Endothelial cell of umbilical vein (primary cell): Measurements from ENCODE around the gene CELA2B. TPM values are rescaled to one million over a fixed set of nuclear protein-coding genes. Genes with fewer than 3 reads are reported as not detected.
"Not testable (repeated sequence)": the region's sequence is repeated elsewhere in the genome, so short reads cannot be mapped to it uniquely, and the experiment has no call there.

Experiments used
- BruUV-seq: library from RNA; stranded (reverse); fragments of 400-500 nt; replicated peaks from 2 replicates; lab custom pipeline; 2021; lab: Mats Ljungman, UMichigan
- CTCF ChIA-PET: fragments of 300-600, 350-600 bp; sonication (Branson Sonifier 250); formaldehyde crosslinking; loops from one replicate; lab custom pipeline; 2021; ENCODE audit warnings: antibody characterized with exemption, inconsistent platforms; lab: Charles Lee
- POLR2A ChIA-PET: fragments of 300-600, 350-600 bp; sonication (Branson Sonifier 250); formaldehyde crosslinking; loops from one replicate; lab custom pipeline; 2021; ENCODE audit warnings: antibody characterized with exemption, inconsistent platforms; lab: Charles Lee
- DNase-seq: peaks from one replicate; pipeline ENCODE4 v3.0.0-alpha.2; 2011; ENCODE audit warnings: low read depth, low spot score
- FAIRE-seq: peaks from 2 replicates; lab custom pipeline; 2011; peaks lifted over from hg19 to GRCh38; lab: Jason Lieb, UNC
- H2AFZ ChIP-seq: 2 replicates; pipeline ENCODE4 v1.6.0; 2012; ENCODE audit warnings: low read depth, low read length, control low read depth, inconsistent platforms
- H3K27ac ChIP-seq: 2 replicates; pipeline ENCODE4 v1.5.1; 2011; ENCODE audit warnings: low read depth, mild to moderate bottlenecking, control low read depth, low read length, moderate library complexity; ENCODE audit not compliant: insufficient read depth
- H3K27me3 ChIP-seq, 2 experiments: 2 replicates each; pipeline versions ENCODE4 v1.6.0 to v1.6.1; 2011; ENCODE audit warnings: low read length in 2 of 2, mixed read lengths in 1 of 2; ENCODE audit not compliant: control insufficient read depth in 2 of 2, insufficient read depth in 2 of 2
- H3K36me3 ChIP-seq, 2 experiments: 2 replicates in 1 of 2; 3 replicates in 1 of 2; pipeline ENCODE4 v1.5.1; 2011; ENCODE audit warnings: low read length in 2 of 2, mild to moderate bottlenecking in 1 of 2, moderate library complexity in 1 of 2; ENCODE audit not compliant: control insufficient read depth in 2 of 2, insufficient read depth in 2 of 2; ENCODE audit errors: extremely low read depth in 1 of 2
- H3K4me1 ChIP-seq: 3 replicates; pipeline ENCODE4 v1.5.1; 2011; ENCODE audit warnings: mild to moderate bottlenecking, low read length; ENCODE audit not compliant: control insufficient read depth, insufficient read depth; ENCODE audit errors: extremely low read depth
- H3K4me2 ChIP-seq: 2 replicates; pipeline ENCODE4 v1.6.1; 2011; ENCODE audit warnings: low read length, control low read depth, mixed read lengths; ENCODE audit not compliant: insufficient read depth
- H3K4me3 ChIP-seq, 3 experiments: fragments of 200-600 bp in 1 of 3; sonication (generic), shearing (Covaris generic) in 1 of 3; replicated peaks in 1 of 3; 2 replicates each; pipeline ENCODE4 v1.5.1; 2011 to 2016; ENCODE audit warnings: control low read depth in 3 of 3, low read length in 3 of 3, mild to moderate bottlenecking in 2 of 3, inconsistent platforms in 1 of 3, low read depth in 1 of 3, moderate library complexity in 1 of 3; ENCODE audit not compliant: insufficient read depth in 1 of 3
- H3K79me2 ChIP-seq: 2 replicates; pipeline ENCODE4 v1.6.0; 2012; ENCODE audit warnings: low read length, inconsistent platforms; ENCODE audit not compliant: control insufficient read depth, insufficient read depth
- H3K9ac ChIP-seq: replicated peaks from 2 replicates; pipeline ENCODE3; 2011; ENCODE audit warnings: low read length, control low read depth; ENCODE audit not compliant: insufficient read depth; ENCODE audit errors: extremely low read depth
- H3K9me1 ChIP-seq: replicated peaks from 3 replicates; pipeline ENCODE4 v1.6.0; 2011; ENCODE audit warnings: mild to moderate bottlenecking, low read length; ENCODE audit not compliant: control insufficient read depth, insufficient read depth; ENCODE audit errors: extremely low read depth
- H3K9me3 ChIP-seq: replicated peaks from 2 replicates; pipeline ENCODE4 v1.5.1; 2012; ENCODE audit warnings: low read length, inconsistent platforms; ENCODE audit not compliant: control insufficient read depth, insufficient read depth
- H4K20me1 ChIP-seq: replicated peaks from 2 replicates; pipeline ENCODE3; 2011; ENCODE audit warnings: mild to moderate bottlenecking, low read length; ENCODE audit not compliant: control insufficient read depth, insufficient read depth; ENCODE audit errors: extremely low read depth
- FOS ChIP-seq: IDR thresholded peaks from 2 replicates; pipeline ENCODE4 v1.6.1; 2011; ENCODE audit warnings: mild to moderate bottlenecking, low read length, moderate library complexity, borderline replicate concordance; ENCODE audit not compliant: insufficient read depth
- GATA2 ChIP-seq: IDR thresholded peaks from 2 replicates; pipeline ENCODE4 v1.7.0; 2011; ENCODE audit warnings: low read depth, mild to moderate bottlenecking, moderate library complexity, mixed read lengths, low read length; ENCODE audit not compliant: insufficient read length, insufficient read depth
- POLR2A ChIP-seq: IDR thresholded peaks from 2 replicates; pipeline ENCODE4 v1.6.1; 2012; ENCODE audit warnings: low read depth, mild to moderate bottlenecking, control low read depth, low read length
- dilution Hi-C: fragments of 300-500 bp; cut with MboI; formaldehyde crosslinking; loops from one replicate; pipeline ENCODE4 v1.15.0; 2019; ENCODE audit warnings: low sequenced_read_pairs; ENCODE audit not compliant: extremely low pct_ligation_motif_present
- intact Hi-C: fragments of 100-400 bp; cut with micrococcal nuclease; formaldehyde crosslinking; loops from one replicate; pipeline ENCODE4 v1.10.0; 2022
- polyA plus RNA-seq, 4 experiments: library from polyadenylated mRNA; depleted of rRNA in 3 of 4; stranded (reverse) in 3 of 4; unstranded in 1 of 4; fragments of >200 nt; gene quantifications; 2 replicates each; pipeline versions ENCODE4 v1.2.1 to v1.2.3, GENCODE V29; 2011 to 2012; ENCODE audit warnings: missing spikeins in 1 of 4
- total RNA-seq: library from RNA; stranded (reverse); gene quantifications from 2 replicates; pipeline ENCODE4 v1.2.3, GENCODE V29; 2021

Gene CELA2B
- total and polyA plus RNA-seq, 2 donors (not counting 3 experiments of a cell fraction or from before 2014, with no cell fraction given): not detected

DNA sequence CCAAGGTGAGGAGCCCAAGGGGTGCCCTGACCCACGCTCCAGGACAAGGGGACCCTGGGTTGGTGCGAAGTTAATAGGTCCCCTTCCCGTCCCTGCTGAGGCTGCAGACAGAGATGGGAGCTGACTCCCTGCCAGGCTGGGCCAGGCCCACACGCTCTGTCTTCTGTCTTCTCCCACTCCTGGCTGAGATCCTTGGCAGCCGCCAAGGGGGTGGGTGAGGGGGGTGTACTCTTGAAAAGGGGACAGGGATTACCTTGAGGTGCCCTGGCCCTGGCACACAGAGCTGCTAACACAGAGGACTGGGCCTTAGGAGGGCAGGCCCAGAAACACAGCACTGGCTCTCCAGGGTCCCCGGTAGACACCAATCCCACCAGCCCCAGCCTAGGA lies 48.6 kb upstream of the CELA2B start:
- no peak overlapping the region for H3K9ac ChIP-seq
- no peak overlapping the region for H3K4me3 ChIP-seq
- ChIA-PET CTCF (interaction anchor here (1.4 to 13.1 kb wide), 3 partner anchors 8 to 104 kb away, joined by 6 to 332 read pairs (median 6); no protein-coding TSS in a partner anchor), POLR2A (no interaction called here)
- no peaks in the 10 kb centered on the region for H3K9me3 ChIP-seq
- no TSS peak for BruUV-seq
- dilution Hi-C loops: no loop called here
- FAIRE-seq (no peak), DNase-seq (no peak)
- H3K4me2 ChIP-seq: no peak overlapping the region
- no peaks in the 10 kb centered on the region for H3K4me1 ChIP-seq
- H3K79me2 ChIP-seq: peaks cover 25% of the 10 kb centered on the region
- H3K9me1 ChIP-seq: no peaks in the 10 kb centered on the region
- TF ChIP-seq GATA2 (no peak), FOS (no peak), POLR2A (no peak)
- intact Hi-C loops: no loop called here
- no peaks in the 10 kb centered on the region for H3K27me3 ChIP-seq
- no peak overlapping the region for H2AFZ ChIP-seq
- H3K36me3 ChIP-seq: peaks cover 9 to 18% of the 10 kb centered on the region in 2 experiments
- no peak overlapping the region for H3K27ac ChIP-seq
- no peaks in the 10 kb centered on the region for H4K20me1 ChIP-seq

DNA sequence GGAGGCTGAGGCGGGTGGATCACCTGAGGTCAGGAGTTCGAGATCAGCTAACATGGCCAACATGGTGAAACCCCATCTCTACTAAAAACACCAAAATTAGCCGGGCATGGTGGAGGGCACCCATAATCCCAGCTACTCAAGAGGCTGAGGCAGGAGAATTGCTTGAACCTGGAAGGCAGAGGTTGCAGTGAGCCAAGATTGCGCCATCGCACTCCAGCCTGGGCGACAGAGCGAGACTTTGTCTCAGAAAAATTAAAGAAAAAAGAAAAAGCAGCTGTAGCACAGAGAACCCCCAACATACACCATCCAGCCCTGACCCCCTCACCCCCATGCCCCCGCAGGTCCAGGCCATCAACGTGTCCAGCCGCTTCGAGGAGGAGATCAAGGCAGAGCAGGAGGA lies 47.7 kb upstream of the CELA2B start:
- BruUV-seq, FAIRE-seq, H3K9ac ChIP-seq, H2AFZ ChIP-seq, POLR2A ChIA-PET, intact Hi-C loops, H3K27me3 ChIP-seq, H3K9me1 ChIP-seq, H3K9me3 ChIP-seq, dilution Hi-C loops, H3K4me2 ChIP-seq, H4K20me1 ChIP-seq, DNase-seq, H3K4me3 ChIP-seq, H3K4me1 ChIP-seq, H3K27ac ChIP-seq: not testable (repeated sequence)
- Histone ChIP-seq H3K79me2 (peaks cover 20% of the 10 kb centered on the region), H3K36me3 (peaks cover 9 to 18% of the 10 kb centered on the region in 2 experiments)
- CTCF ChIA-PET: interaction anchor here (1.4 to 13.1 kb wide), 3 partner anchors 9 to 104 kb away, joined by 6 to 332 read pairs (median 6); no protein-coding TSS in a partner anchor
